Right hindlimb (tissue), 1 donor: ENCODE data around the gene SIRT2.
"Not testable (repeated sequence)": the region's sequence is repeated elsewhere in the genome, so short reads cannot be mapped to it uniquely, and the experiment has no call there.

Experiments used
- DNase-seq: peaks from one replicate; pipeline ENCODE4 v3.0.0-alpha.2; 2018

The SIRT2 gene

DNA sequence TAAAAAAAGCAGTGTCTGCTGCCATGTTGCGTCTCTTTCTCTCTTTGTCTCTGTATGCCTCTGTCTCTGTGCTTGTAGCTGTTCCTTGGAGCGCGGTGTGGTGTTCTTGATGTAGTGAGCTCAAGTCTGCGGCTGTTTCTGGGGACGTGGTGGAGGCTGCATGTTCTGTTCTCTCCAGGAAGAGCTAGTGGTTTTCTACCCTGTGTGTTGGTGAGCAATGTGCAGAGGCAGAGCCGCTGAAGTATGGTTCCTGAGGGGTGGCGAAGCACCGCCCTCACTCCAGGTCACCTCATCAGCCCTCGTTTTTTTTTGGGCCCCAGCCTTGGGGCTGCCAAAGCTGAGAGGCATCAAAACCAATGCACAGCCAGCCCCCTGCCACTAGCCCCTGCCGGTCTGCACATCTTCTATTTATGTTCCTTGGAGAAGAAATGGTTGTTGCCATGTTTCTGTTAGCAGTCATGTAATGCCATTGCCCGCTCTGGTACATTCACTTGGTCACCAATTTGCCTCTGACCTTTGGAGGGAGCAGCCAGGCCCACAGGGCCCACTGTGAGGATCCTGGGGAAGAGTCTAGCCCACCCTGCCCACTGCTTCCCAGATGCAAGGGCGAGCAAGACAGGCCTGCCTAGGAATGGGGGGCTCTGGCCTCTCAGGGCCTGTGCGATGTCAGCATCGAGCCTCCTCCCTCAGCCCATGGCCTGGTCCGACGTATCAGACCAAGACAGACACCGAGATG, 56.8 kb downstream of the SIRT2 start:
- no peak for DNase-seq

- no peak for DNase-seq
Measured at GRCh38 chr19:38841787-38842438, 57.5 kb downstream of the SIRT2 start.

DNA sequence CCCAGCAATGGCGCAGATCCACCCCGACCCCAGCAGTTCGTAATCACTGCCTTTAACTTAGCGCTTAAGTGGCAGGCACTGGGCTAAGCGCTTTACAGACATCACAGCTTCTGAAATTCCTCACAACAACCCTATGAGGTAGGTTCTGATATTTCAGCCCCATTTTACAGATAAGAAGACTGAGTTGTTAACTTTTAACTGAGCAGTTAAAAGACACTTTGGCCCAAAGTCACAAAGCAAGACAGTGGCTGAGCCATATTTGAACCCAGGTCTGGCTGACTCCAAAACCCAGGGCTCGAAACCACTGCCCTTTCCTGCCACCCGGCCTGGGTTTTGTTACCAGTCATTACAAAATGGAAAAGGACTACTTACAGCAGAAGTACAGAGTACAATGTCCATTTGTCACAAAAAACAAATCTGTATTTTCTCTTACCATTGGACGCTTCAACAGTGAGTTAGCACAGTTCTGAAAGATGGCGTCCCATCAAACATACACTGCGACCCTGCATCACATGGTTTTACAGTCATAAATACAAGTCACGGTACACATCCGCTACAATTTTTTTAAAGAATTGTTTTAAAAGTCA, 58.1 kb downstream of the SIRT2 start:
- no peak for DNase-seq

DNA sequence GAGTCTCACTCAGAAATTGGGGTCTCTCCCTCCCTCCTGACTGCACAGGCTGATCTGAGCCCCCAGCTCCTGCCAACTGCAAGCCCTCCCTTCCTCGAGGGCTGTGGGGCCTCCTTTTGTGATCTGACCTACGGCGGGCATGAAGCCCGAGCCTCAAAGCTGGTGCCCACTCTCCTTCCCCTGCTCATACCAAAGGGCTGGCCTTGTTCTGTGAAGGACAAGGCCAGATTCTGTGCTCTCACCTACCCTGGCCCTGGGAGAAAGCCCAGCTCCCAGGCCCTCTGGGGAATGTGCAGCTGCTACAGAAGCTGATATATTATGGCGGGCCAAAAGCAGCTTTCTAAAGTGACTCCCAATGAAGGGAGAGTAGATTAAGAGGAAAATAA, 58.8 kb downstream of the SIRT2 start:
- DNase-seq = no peak

- no peak for DNase-seq
Measured at GRCh38 chr19:38839816-38840582, 59.4 kb downstream of the SIRT2 start.

- DNase-seq = no peak
Measured at GRCh38 chr19:38838986-38839761, 60.2 kb downstream of the SIRT2 start.

- no peak for DNase-seq
Measured at GRCh38 chr19:38838208-38838985, 61.0 kb downstream of the SIRT2 start.

DNA sequence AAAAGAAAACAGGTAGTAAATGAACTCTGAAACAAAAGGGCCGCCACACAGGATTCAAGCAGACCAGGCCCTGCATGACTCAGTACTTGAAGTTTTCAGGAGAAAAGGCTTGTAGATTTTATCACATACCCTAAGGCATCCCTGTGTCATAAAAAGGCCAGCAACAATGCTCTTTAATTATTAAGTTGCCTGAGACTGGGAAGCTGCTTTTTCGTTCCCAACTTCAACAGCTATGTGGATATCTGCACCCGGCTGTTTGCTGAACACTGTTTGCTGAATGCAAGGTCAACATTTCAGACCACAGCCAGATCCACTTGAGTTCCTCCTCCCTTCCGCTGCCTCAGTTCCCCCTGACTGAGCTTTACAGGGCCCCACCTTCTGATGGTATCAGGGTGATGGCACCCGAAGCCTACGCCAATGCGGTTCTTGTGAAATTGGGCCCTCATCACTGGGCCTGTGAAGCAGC, 61.7 kb downstream of the SIRT2 start:
- DNase-seq = no peak

DNA sequence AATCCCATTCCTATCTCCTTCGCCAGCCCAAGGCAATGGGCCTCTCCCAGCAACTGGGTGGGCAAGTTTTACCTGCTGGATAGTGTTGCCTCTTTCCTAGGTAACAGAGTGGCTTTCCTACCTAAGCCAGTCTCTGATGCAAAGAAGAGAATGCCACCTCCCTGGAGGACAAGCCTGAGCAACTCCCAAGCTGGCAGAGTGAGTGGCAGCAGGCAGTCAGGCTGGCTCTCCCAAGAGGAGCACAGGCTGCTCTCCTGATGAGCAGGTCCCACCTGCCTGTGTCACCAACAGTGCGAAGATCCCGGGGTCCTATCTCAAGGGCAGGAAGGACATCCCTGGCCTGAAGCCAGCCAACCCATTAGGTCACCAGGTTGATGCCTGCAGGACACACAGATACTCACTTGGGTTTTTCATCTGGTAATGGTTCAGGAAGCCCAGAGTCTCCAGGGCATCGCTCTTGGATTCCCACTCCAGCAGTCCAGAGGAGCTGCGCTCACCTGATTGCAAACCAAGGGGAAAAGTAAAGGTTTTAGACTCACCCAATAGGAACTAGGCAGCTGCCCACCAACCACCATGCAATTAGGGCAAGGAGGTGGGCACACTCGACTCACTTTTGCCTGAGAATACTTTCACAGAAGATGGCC, 62.3 kb downstream of the SIRT2 start:
- no peak for DNase-seq

DNA sequence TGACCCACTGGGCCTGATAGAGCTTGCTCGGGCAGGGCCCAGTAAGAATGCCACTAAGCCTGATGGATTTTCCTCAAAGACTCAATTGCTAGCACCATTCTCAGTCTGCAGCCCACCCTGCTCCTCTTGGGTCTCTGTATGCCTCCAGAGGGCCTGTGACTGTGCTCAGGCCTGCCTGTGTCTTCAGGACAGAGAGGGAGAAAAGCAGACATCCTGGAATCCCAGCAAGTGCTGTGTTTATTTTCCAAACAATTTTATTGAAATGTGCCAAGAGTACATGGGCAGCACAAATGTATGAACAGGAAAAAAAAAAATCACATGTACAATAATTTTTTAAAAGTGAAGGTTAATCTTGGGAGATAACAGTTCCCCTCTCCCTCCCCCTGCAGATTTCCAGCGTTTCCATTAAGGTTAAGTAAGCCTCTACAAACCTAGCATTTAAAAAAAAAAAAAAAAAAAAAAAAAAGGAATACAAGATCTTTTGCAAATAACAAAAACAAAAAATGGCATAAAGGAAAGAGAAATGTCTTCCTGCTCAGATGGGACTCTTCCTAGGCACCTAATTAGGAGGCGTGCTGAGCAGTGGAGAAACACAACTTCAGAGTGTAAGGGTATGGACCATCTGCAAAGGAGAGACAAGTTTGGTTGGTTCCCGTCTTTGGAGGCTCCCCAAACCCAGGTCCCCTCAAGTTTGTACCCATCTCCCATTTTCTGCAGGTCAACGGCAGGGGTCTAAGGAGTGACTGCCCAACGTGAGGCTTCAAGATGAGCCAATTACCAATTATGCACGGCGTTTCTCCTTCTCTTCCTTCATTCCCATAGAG, 63.0 kb downstream of the SIRT2 start:
- DNase-seq = no peak

DNA sequence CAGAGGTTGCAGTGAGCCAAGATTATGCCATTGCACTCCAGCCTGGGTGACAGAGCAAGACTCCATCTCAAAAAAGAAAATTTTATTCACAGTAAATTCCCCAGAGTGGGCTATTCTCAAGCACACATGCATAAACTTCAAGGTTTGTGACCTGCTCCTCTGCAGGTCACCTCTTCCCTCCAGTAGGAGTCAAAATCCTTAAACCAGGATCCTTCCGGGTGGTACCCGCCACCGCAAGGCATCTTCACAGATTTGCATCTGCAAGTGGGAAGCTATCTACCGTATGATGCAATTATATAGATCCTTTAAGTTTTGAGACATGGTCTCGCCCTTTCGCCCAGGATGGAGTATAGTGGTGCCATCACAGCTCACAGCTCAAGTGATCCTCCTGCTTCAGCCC, 64.8 kb downstream of the SIRT2 start:
- no peak for DNase-seq

DNA sequence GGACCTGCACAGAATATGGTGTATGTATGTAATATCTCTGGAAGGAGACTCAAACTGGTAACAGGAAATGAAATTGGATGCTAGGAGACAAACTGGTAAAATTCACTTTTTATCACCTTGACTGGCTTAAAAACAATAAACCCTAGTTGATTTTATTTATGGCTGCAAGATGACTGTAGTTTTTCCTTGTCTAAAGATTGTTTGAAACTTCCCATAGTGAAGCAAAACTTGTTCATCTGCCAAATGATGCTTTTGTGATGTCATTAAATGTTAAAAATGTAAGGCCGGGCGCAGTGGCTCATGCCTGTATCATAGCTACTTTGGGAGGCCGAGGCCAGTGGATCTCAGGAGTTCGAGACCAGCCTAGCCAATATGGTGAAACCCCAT, 65.3 kb downstream of the SIRT2 start:
- DNase-seq = no peak

GRCh38 chr19:38833092-38833425, 66.4 kb downstream of the SIRT2 start:
- DNase-seq = no peak

DNA sequence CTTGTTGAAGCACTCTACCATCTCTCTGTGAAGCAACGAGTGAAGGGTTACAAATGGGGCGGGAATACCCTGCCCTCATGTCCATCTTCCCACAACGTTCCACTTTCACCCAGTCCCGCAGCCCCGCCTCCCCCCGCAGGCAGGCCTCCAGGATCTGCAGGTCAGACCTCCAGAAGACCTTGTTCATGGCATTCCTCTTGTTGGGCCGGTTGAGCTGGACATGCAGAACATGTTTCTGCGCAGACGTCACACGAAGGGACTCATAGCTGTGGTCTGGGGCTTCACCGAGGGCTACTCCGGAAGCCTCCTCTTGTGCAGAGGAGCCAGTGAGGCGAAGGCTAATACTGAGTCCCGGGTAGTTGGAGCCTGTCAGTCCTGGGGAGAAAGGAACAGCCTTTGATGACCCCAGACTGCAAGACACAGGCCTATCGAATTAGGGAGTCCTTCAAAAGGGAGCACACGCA, 68.2 kb downstream of the SIRT2 start:
- DNase-seq = peak; percentile 66

DNA sequence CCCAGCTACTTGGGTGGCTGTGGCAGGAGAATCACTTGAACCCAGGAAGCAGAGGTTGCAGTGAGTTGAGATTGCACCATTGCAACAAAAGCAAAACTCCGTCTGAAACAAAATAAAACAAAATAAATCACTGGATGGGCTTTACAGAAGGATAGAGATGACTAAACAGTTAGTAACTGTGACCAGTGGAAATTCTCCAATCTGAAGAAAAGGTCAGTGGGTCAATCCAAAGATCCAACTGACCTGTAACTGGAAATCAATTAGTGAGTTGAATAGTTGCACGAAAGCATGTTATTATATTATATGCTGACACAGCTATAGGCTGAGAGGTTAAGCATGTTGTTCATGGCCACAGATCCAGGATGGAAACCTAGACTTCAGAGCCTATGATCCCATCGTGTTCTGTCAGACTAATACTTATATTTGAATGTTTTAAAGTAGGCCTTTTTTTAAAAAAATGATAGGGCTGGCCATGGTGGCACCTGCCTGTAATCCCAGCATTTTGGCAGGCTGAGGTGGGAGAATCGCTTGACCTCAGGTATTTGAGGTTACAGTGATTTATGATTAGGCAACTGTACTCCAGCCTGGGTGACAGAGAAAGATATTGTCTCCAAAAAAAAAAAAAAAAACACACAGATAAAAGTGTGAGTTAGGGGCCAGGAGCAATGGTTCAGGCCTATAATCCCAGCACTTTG, 69.2 kb downstream of the SIRT2 start:
- DNase-seq = no peak

DNA sequence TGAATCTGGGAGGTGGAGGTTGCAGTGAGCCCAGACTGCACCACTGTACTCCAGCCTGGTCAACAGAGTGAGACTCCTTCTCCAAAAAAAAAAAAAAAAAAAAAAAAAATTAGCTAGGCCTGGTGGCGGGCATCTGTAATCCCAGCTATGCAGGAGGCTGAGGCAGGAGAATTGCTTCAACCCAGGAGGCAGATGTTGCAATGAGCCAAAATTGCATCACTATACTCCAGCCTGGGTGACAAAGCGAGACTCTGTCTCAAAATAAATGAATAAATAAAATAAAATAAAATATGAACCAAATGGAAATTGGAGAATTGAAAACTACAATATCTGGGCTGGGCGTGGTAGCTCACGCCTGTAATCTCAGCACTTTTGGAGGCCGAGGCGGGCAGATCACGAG, 70.2 kb downstream of the SIRT2 start:
- not testable (repeated sequence) for DNase-seq
